Body of pancreas (tissue), 4 donors: ENCODE results near the gene TH.

Experiments
- POLR2A ChIP-seq, 3 donors: fragments of 450-650 bp; IDR thresholded peaks; one replicate each; pipeline ENCODE4 v1.6.1; 2016; ENCODE audit warnings: antibody characterized with exemption in 3 of 3, mild to moderate bottlenecking in 2 of 3
- TF ChIP-seq, protein P1 (sequence below), 7 experiments: fragments of 450-650 bp in 4 of 7; fragments of 200-600 bp in 3 of 7; sonication (generic) in 3 of 7; IDR thresholded peaks; one replicate each; pipeline ENCODE4 v1.5.1; 2016 to 2019; ENCODE audit warnings: antibody characterized with exemption in 7 of 7

DNA sequence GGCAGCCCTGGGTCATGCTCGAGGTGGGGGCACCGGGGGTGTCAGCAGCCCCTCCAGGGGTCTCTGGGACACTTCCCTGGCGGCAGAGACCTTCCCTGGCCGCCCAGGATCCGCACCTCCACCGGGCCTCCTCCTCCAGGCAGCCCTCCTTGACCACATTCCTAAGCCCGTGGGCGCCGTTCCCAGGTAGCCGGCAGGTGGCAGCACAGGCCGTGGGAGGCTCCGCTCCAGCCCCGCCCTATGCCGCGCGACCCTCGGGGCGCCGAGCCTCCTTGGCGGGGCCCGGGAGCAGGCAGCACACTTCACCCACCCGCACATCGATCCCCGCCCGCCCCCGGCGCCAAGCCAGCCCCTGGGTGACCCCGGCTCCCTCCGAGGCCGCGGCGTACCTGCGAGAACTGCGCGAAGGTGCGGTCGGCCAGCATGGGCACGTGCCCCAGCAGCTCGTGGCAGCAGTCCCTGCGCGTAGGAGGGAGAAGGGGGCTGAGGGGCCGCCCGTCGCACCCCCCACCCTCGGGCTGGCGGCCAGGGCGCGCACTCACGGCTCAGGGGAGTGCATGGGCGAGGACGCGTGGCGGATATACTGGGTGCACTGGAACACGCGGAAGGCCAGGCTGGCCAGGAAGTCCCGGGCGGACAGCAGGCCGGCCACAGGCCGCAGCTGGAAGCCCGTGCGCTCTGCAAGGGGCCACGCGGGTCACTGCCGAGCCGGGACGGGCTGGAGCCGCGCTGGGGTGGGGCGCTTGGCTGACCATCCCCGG, 5.3 kb downstream of the TH start:
- TF ChIP-seq, protein P1, sequence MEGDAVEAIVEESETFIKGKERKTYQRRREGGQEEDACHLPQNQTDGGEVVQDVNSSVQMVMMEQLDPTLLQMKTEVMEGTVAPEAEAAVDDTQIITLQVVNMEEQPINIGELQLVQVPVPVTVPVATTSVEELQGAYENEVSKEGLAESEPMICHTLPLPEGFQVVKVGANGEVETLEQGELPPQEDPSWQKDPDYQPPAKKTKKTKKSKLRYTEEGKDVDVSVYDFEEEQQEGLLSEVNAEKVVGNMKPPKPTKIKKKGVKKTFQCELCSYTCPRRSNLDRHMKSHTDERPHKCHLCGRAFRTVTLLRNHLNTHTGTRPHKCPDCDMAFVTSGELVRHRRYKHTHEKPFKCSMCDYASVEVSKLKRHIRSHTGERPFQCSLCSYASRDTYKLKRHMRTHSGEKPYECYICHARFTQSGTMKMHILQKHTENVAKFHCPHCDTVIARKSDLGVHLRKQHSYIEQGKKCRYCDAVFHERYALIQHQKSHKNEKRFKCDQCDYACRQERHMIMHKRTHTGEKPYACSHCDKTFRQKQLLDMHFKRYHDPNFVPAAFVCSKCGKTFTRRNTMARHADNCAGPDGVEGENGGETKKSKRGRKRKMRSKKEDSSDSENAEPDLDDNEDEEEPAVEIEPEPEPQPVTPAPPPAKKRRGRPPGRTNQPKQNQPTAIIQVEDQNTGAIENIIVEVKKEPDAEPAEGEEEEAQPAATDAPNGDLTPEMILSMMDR (IDR thresholded peaks at IDR 0.05): peak; percentile 42 to 59 (median 45)
- TF ChIP-seq POLR2A (IDR thresholded peaks at IDR 0.05): no peak
